Measurements from ENCODE around the gene PLA2G4E. TPM values are rescaled to one million over a fixed set of nuclear protein-coding genes. Genes with fewer than 3 reads are reported as not detected.

PLA2G4E gene
- total RNA-seq, 1 donor from 2014 or later = 8.8 TPM

DNA sequence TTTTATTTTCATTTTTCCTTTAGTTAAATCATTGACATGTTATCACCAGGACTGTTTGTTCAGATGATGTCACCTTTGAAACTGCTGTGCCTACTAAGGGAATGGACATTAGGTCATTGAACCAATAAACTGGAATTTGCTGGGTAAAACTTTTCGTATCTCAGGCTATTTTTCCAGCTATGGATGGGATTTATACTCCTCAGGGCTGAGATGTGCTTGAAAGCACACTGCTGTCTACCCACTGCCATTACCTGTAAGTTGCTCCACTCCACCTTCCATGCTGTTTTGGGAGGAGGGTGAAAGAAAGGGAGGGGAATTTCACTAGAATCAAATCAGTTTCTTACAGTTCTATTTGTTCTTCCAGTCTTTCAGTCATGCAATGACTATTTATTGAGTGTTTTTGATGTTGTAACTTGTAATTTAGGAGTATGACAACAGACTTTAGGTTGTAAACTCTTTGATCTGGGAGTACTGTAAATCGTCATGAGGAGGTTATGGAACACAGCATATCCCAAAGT is 59.8 kb downstream of the PLA2G4E start:
- Histone ChIP-seq H3K27me3 (no peaks in the 10 kb centered on the region), H3K27ac (no peak overlapping the region), H3K36me3 (no peaks in the 10 kb centered on the region), H3K4me1 (peaks cover 9% of the 10 kb centered on the region), H3K9me3 (no peaks in the 10 kb centered on the region), H3K4me3 (no peak overlapping the region)
- no peak for DNase-seq (ENCODE audit: extremely low spot score in 2 of 2)
- intact Hi-C loops (cut with DNase I) = no loop called here
- TF ChIP-seq POLR2A (IDR thresholded peaks at IDR 0.05) (no peak), POLR2AphosphoS5 (IDR thresholded peaks at IDR 0.05; ENCODE audit: insufficient read depth in 1 of 2, low read depth in 1 of 2) (no peak)
- TF ChIP-seq, protein P1, sequence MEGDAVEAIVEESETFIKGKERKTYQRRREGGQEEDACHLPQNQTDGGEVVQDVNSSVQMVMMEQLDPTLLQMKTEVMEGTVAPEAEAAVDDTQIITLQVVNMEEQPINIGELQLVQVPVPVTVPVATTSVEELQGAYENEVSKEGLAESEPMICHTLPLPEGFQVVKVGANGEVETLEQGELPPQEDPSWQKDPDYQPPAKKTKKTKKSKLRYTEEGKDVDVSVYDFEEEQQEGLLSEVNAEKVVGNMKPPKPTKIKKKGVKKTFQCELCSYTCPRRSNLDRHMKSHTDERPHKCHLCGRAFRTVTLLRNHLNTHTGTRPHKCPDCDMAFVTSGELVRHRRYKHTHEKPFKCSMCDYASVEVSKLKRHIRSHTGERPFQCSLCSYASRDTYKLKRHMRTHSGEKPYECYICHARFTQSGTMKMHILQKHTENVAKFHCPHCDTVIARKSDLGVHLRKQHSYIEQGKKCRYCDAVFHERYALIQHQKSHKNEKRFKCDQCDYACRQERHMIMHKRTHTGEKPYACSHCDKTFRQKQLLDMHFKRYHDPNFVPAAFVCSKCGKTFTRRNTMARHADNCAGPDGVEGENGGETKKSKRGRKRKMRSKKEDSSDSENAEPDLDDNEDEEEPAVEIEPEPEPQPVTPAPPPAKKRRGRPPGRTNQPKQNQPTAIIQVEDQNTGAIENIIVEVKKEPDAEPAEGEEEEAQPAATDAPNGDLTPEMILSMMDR (IDR thresholded peaks at IDR 0.05) = no peak

DNA sequence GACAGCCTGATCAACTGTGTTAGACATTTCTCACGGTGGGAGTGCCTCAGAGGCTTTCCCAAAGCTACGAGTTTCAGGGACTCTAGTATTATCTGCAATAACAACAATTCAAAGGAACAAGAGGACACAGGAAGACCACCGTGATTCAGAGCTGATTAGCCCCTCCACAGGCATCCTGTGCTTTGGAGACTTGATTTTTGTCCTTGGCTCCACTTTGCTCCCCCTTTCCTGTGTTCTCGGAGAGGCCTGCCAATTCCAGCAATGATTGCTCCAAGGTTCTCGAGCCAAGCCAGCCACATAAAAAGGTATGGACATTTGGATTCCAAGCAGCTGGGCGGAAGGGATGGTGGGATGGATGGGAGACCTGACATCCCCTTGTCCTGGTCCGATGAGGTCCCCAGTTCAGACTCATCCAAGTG is 62.8 kb downstream of the PLA2G4E start:
- Histone ChIP-seq H3K27ac (no peak overlapping the region), H3K27me3 (no peaks in the 10 kb centered on the region), H3K9me3 (no peaks in the 10 kb centered on the region), H3K4me1 (peaks cover 13% of the 10 kb centered on the region), H3K36me3 (no peaks in the 10 kb centered on the region), H3K4me3 (no peak overlapping the region)
- DNase-seq (ENCODE audit: extremely low spot score in 2 of 2) = no peak
- TF ChIP-seq, protein P1 (IDR thresholded peaks at IDR 0.05) = no peak
- TF ChIP-seq POLR2AphosphoS5 (IDR thresholded peaks at IDR 0.05; ENCODE audit: insufficient read depth in 1 of 2, low read depth in 1 of 2) (no peak), POLR2A (IDR thresholded peaks at IDR 0.05) (no peak)
- intact Hi-C loops (cut with DNase I) = no loop called here

DNA sequence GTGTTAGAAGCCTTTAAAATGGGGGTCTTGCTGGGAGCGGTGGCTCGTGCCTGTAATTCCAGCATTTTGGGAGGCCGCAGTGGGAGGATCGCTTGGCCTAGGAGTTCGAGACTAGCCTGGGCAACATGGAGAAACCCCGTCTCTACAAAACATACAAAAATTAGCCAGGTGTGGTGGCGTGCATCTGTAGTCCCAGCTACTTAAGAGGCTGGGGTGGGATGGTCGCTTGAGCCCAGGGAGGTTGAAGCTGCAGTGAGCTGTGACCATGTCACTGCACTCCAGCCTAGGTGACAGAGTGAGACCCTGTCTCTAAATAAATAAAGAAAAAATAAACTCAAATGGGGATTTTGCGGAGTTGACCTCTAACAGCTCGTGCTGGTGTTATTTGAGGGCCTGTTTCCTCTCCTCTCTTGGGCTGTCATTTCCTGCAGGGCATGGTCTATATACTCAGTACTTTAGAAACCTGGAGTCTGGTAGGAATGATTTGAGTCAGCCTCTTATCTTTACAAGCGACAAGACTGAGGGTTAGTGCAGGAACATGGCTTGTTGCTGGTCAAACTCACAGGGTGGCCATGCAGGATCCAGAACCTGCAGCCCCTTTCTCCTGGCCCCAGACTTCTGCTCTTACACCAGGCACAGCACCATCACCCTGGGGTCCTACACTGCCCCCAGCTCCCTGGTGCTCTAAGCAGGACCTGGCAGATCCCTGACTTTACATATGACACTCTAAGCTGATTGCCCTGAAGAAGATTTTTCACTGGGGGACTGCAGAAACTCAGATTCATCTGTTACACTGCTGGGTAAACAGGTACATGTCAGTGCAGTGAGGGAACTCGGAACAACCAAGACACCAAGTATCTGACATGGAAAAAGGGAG is 63.6 kb downstream of the PLA2G4E start:
- no peak overlapping the region for H3K4me3 ChIP-seq
- no peak for TF ChIP-seq POLR2A (IDR thresholded peaks at IDR 0.05)
- peaks cover 13% of the 10 kb centered on the region for H3K4me1 ChIP-seq
- H3K9me3 ChIP-seq = no peaks in the 10 kb centered on the region
- intact Hi-C loops (cut with DNase I) = no loop called here
- H3K27me3 ChIP-seq = no peaks in the 10 kb centered on the region
- H3K36me3 ChIP-seq = no peaks in the 10 kb centered on the region
- H3K27ac ChIP-seq = no peak overlapping the region
- peak in 1 of 2 donors; percentile 60 for DNase-seq (ENCODE audit: extremely low spot score in 2 of 2)

DNA sequence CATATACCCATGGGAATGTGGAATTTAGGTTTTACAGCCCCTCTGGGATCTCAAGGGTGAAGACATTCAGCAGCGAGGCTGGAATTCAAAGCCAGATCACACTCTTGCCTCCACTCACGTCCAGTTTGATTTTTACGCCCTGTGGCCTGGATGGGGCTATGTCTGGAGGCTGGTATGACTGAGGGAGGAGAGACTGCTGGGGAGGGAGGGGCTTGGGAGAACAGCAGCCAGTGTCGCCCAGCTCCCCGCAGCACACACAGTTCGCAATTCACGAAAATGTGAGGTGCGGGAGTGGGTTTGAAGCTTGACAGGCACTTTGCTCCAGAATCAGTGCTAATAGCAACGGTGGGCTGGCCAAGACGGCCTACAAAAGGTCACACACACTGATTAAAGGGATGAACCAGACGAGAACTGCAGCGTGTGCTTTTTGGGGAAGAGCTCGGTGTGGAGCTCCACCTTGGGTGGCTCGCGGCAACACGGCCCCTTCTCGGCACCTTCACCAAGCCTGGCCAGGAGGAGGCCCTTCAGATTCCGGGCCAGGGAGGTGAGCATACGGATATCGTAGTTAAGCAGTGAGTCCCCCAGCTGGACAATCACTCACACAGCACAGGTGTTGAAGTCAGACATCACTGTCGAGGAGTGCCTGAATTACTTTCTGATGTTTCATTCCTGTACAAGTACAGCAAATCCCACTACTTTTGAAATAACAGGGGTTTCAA is 64.9 kb downstream of the PLA2G4E start:
- TF ChIP-seq, protein P1 (IDR thresholded peaks at IDR 0.05) = no peak
- TF ChIP-seq POLR2A (IDR thresholded peaks at IDR 0.05) (no peak), POLR2AphosphoS5 (IDR thresholded peaks at IDR 0.05; ENCODE audit: insufficient read depth in 1 of 2, low read depth in 1 of 2) (no peak)
- Histone ChIP-seq H3K9me3 (no peaks in the 10 kb centered on the region), H3K4me3 (peak overlapping the region in 1 of 2 donors; percentile 22), H3K27ac (peak overlapping the region; percentile 39), H3K4me1 (peaks cover 21% of the 10 kb centered on the region), H3K36me3 (no peaks in the 10 kb centered on the region), H3K27me3 (no peaks in the 10 kb centered on the region)
- no peak for DNase-seq (ENCODE audit: extremely low spot score in 2 of 2)
- intact Hi-C loops (cut with DNase I) = no loop called here

DNA sequence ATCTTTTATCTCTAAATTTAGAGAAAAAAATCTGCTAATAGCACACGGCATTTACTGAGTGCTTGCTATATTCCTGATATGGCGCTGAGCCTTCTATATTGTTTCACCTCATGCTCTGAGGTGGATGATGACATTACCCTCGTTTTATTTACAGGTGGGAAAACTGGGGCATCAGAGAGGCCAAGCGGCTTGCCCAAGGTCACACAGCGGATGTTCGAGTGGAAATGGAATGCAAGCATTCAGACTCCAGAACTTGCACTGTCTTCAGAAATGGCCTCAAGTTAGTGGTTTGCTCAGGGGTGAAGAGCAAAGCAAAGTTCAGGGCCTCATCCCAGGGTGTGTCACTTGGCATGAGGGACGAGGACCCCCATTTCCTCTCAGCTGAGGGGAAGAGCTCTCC is 65.7 kb downstream of the PLA2G4E start:
- Histone ChIP-seq H3K4me3 (no peak overlapping the region), H3K27me3 (no peaks in the 10 kb centered on the region), H3K36me3 (no peaks in the 10 kb centered on the region), H3K9me3 (no peaks in the 10 kb centered on the region), H3K4me1 (peaks cover 23% of the 10 kb centered on the region), H3K27ac (no peak overlapping the region)
- TF ChIP-seq, protein P1 (IDR thresholded peaks at IDR 0.05) = no peak
- TF ChIP-seq POLR2AphosphoS5 (IDR thresholded peaks at IDR 0.05; ENCODE audit: insufficient read depth in 1 of 2, low read depth in 1 of 2) (no peak), POLR2A (IDR thresholded peaks at IDR 0.05) (no peak)
- no peak for DNase-seq (ENCODE audit: extremely low spot score in 2 of 2)
- intact Hi-C loops (cut with DNase I) = no loop called here
